GM12874 (cell line): ENCODE results near the gene SFSWAP.

Experiments
- TF ChIP-seq, protein P1 (sequence below): IDR thresholded peaks from 2 replicates; pipeline ENCODE4 v1.5.1; 2011; ENCODE audit warnings: low read depth, mild to moderate bottlenecking, control low read depth, low read length, moderate library complexity; ENCODE audit not compliant: insufficient read depth

Gene SFSWAP

GRCh38 chr12:131694116-131694838 lies 16.6 kb upstream of the SFSWAP start:
- TF ChIP-seq, protein P1, sequence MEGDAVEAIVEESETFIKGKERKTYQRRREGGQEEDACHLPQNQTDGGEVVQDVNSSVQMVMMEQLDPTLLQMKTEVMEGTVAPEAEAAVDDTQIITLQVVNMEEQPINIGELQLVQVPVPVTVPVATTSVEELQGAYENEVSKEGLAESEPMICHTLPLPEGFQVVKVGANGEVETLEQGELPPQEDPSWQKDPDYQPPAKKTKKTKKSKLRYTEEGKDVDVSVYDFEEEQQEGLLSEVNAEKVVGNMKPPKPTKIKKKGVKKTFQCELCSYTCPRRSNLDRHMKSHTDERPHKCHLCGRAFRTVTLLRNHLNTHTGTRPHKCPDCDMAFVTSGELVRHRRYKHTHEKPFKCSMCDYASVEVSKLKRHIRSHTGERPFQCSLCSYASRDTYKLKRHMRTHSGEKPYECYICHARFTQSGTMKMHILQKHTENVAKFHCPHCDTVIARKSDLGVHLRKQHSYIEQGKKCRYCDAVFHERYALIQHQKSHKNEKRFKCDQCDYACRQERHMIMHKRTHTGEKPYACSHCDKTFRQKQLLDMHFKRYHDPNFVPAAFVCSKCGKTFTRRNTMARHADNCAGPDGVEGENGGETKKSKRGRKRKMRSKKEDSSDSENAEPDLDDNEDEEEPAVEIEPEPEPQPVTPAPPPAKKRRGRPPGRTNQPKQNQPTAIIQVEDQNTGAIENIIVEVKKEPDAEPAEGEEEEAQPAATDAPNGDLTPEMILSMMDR = no peak

- TF ChIP-seq, protein P1 = no peak
Observed at GRCh38 chr12:131695968-131696367, 14.9 kb upstream of the SFSWAP start.

- TF ChIP-seq, protein P1 = no peak
Observed at GRCh38 chr12:131698286-131698685, 12.6 kb upstream of the SFSWAP start.

DNA sequence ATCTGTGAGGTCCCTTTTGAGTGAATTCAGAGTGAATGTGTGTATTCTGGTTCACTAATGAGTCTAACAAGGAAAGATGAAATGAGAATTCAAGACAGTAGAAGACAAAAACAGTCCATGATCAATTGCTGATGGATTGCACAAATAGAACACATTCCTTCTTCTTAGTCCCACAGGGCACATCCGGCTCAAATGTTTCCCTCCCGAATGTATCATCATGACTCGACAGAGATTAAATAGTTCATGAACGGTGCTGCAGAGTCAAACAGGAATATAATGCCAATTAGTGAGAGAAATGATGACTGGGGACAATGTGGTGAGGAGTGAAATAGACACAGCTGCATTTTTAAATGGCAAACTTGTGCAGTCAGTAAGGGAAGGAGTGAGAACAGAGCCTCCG lies 11.5 kb upstream of the SFSWAP start:
- TF ChIP-seq, protein P1 = no peak

DNA sequence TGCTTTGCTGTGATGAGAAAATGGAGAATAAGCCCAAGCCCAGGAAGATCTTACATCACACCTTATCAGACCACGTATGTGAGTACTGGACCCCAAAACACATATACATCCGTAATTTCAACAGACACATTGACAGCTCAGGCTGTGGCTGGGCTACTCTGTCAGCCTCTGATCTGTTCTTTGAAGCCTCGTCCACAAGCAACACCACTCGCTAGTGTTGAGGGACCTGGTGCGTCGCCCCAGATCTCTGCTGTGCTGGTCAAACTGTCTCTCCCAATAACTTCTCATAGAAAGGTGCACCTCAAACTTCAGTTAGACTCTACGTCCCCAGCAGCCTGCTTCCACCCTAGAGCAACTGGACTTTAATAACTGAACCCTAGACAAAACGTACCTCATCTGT lies 10.6 kb upstream of the SFSWAP start:
- TF ChIP-seq, protein P1 = no peak

DNA sequence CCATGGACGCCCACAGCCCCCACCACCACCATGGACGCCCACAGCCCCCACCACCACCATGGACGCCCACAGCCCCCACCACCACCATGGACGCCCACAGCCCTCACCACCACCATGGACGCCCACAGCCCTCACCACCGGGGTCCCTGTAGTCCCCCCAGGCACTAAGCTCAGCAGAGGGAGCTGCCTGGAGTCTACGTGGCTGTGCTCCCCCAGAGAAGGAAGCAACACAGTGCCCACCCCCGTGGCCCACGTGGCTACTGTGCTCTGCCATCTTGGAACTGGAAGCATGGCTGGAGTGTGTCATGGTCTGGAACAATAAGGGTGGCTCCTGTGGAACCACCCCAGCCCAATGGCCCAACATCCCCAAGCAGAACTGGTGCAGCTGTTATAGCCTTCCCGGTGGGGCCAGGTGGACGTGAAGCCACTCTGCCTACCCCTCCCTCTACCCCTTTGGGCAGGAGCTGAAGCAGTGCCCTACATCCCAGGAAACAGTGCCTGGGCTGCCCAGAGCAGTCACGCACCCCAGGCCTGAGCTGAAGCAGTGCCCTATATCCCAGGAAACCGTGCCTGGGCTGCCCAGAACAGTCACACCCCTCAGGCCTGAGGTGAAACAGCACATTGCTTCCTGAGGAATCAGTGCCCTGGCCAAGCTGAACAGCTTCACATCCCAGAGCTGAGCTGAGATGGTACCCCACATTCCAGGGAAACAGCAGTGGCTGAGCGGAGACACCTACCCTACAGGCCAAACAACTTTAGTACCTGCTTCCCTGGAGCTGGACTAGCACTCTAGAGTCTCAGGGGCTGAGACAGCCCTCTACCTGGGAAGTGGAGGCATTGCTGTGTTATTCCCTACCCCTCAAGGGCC lies 9.0 kb upstream of the SFSWAP start:
- TF ChIP-seq, protein P1 = no peak

GRCh38 chr12:131702573-131702877 lies 8.4 kb upstream of the SFSWAP start:
- TF ChIP-seq, protein P1 = no peak
